K562 (cell line): ENCODE measurements around the gene IKZF4. TPM values are rescaled to one million over a fixed set of nuclear protein-coding genes. Genes with fewer than 3 reads are reported as not detected.

ENCODE experiments used
- FOXP1 ChIP-seq: sonication (generic); formaldehyde crosslinking; IDR thresholded peaks from 2 replicates; pipeline ENCODE4 v1.8.0; 2022; ENCODE audit warnings: mild to moderate bottlenecking, missing genetic modification reagents
- GTF2A2 ChIP-seq: IDR thresholded peaks from 2 replicates; pipeline ENCODE4 v1.6.1; 2016; ENCODE audit warnings: mild to moderate bottlenecking, missing genetic modification characterization, missing compliant biosample characterization
- RBM39 ChIP-seq: fragments of 200-400 bp; formaldehyde crosslinking; optimal IDR thresholded peaks from 2 replicates; pipeline ENCODE3; 2018; ENCODE audit warnings: low read depth, low read length
- SMARCC2 ChIP-seq: fragments of 450-650 bp; IDR thresholded peaks from 2 replicates; pipeline ENCODE4 v1.6.1; 2017; ENCODE audit warnings: antibody characterized with exemption, moderate library complexity, mild to moderate bottlenecking, low read depth
- ZC3H11A ChIP-seq: IDR thresholded peaks from 2 replicates; pipeline ENCODE4 v1.6.1; 2012; ENCODE audit warnings: low read depth, low read length, improper control_type of control experiment
- ZNF445 ChIP-seq: fragments of 250-450 bp; sonication (Bioruptor Pico); IDR thresholded peaks from 2 replicates; pipeline ENCODE4 v1.4.0; 2020; ENCODE audit warnings: low read depth, mild to moderate bottlenecking, moderate library complexity
- ZNF668 ChIP-seq: fragments of 250-450 bp; sonication (Bioruptor Pico); IDR thresholded peaks from 2 replicates; pipeline ENCODE4 v1.8.0; 2022; ENCODE audit warnings: mild to moderate bottlenecking, inconsistent platforms
- polyA plus RNA-seq, 8 experiments: library from polyadenylated mRNA; depleted of rRNA in 4 of 8; stranded (reverse) in 5 of 8; unstranded in 3 of 8; fragments of >200 nt; fragmentation: Nextera tagmentation in 2 of 8; fragmentation: Illumina TruSeq in 1 of 8; extraction: Ambion mirVana in 2 of 8; extraction: Trizol in 1 of 8; gene quantifications; 2 replicates each; pipeline versions ENCODE4 v1.2.1 to v1.2.3, GENCODE V29; 2011 to 2014; ENCODE audit warnings: inconsistent platforms in 1 of 8, missing spikeins in 1 of 8
- total RNA-seq, 7 experiments: library from RNA; depleted of rRNA in 6 of 7; stranded (reverse); fragments of >200 nt in 6 of 7; fragmentation: Illumina TruSeq in 2 of 7; extraction: Trizol in 2 of 7; gene quantifications; 2 replicates each; pipeline versions ENCODE4 v1.2.1 to v1.2.3, GENCODE V29; 2011 to 2021; ENCODE audit warnings: low replicate concordance in 1 of 7
- TF ChIP-seq, protein P1 (sequence below): sonication (generic); formaldehyde crosslinking; IDR thresholded peaks from 2 replicates; pipeline ENCODE4 v1.8.0; 2022; ENCODE audit warnings: mild to moderate bottlenecking, missing genetic modification reagents
- TF ChIP-seq, protein P2 (sequence below): sonication (generic); formaldehyde crosslinking; IDR thresholded peaks from 2 replicates; pipeline ENCODE4 v1.4.0; 2020; ENCODE audit warnings: mild to moderate bottlenecking, missing genetic modification reagents
- TF ChIP-seq, protein P3 (sequence below): fragments of 450-650 bp; IDR thresholded peaks from 2 replicates; pipeline ENCODE4 v1.7.0; 2016; ENCODE audit warnings: borderline replicate concordance
- TF ChIP-seq, protein P4 (sequence below): fragments of 450-650 bp; formaldehyde crosslinking; IDR thresholded peaks from 2 replicates; pipeline ENCODE4 v1.4.0; 2022; ENCODE audit warnings: missing genetic modification characterization
- TF ChIP-seq, protein P5 (sequence below): sonication (generic); formaldehyde crosslinking; IDR thresholded peaks from 2 replicates; pipeline ENCODE4 v1.9.0; 2022; ENCODE audit warnings: mild to moderate bottlenecking, missing genetic modification reagents
- TF ChIP-seq, protein P6 (sequence below): fragments of 450-650 bp; formaldehyde crosslinking; conservative IDR thresholded peaks from 2 replicates; pipeline ENCODE4 v1.4.0; 2022; ENCODE audit warnings: mild to moderate bottlenecking, missing genetic modification characterization
- TF ChIP-seq, protein P7 (sequence below): sonication (generic); formaldehyde crosslinking; IDR thresholded peaks from 2 replicates; pipeline ENCODE4 v1.8.0; 2022; ENCODE audit warnings: mild to moderate bottlenecking, missing genetic modification reagents
- TF ChIP-seq, protein P8 (sequence below): fragments of 250-450 bp; sonication (Bioruptor Pico); IDR thresholded peaks from 2 replicates; pipeline ENCODE4 v1.5.0; 2021
- TF ChIP-seq, protein P9 (sequence below): sonication (generic); formaldehyde crosslinking; IDR thresholded peaks from 2 replicates; pipeline ENCODE4 v1.9.0; 2022; ENCODE audit warnings: mild to moderate bottlenecking, missing genetic modification reagents

IKZF4 gene
- total and polyA plus RNA-seq, 9 of the 15 experiments (the other 6 are each of a cell fraction or from before 2014, with no cell fraction given): 1.9 to 16.3 (median 3.6) TPM

DNA sequence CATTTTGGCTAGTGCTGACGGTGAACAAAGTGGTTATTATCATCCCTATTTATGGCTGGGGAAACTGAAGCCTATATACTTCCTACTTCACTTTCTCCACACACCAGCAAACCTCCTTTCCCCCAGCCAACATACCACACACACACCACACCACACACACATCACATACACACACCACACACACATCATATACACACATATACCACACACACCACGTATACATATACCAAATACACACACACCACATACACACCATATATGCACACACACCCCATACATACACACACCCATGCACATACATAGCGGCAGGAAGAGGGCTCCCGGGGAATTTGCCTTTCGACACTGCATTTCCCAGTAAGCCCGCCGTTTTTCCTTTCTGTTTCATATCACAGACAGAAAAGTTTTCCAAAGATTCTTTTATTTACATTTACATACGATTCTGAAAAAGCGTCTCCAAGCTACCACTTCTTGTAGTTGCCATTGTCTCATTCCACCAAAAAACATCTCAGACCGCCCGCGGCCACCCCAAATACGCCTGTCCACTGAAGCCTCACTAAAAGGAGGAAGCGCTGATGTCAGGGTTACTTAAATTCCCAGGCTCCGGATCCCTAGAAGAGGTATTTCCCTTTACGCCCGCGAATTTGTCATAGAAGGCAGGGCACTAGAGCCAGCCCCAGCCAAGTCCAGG is 47.8 kb upstream of the IKZF4 start (continued):
- TF ChIP-seq, protein P1, sequence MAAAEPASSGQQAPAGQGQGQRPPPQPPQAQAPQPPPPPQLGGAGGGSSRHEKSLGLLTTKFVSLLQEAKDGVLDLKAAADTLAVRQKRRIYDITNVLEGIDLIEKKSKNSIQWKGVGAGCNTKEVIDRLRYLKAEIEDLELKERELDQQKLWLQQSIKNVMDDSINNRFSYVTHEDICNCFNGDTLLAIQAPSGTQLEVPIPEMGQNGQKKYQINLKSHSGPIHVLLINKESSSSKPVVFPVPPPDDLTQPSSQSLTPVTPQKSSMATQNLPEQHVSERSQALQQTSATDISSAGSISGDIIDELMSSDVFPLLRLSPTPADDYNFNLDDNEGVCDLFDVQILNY (CRISPR knock-in tag): no peak
- TF ChIP-seq, protein P2, sequence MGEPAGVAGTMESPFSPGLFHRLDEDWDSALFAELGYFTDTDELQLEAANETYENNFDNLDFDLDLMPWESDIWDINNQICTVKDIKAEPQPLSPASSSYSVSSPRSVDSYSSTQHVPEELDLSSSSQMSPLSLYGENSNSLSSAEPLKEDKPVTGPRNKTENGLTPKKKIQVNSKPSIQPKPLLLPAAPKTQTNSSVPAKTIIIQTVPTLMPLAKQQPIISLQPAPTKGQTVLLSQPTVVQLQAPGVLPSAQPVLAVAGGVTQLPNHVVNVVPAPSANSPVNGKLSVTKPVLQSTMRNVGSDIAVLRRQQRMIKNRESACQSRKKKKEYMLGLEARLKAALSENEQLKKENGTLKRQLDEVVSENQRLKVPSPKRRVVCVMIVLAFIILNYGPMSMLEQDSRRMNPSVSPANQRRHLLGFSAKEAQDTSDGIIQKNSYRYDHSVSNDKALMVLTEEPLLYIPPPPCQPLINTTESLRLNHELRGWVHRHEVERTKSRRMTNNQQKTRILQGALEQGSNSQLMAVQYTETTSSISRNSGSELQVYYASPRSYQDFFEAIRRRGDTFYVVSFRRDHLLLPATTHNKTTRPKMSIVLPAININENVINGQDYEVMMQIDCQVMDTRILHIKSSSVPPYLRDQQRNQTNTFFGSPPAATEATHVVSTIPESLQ (CRISPR knock-in tag): no peak
- TF ChIP-seq, protein P3, sequence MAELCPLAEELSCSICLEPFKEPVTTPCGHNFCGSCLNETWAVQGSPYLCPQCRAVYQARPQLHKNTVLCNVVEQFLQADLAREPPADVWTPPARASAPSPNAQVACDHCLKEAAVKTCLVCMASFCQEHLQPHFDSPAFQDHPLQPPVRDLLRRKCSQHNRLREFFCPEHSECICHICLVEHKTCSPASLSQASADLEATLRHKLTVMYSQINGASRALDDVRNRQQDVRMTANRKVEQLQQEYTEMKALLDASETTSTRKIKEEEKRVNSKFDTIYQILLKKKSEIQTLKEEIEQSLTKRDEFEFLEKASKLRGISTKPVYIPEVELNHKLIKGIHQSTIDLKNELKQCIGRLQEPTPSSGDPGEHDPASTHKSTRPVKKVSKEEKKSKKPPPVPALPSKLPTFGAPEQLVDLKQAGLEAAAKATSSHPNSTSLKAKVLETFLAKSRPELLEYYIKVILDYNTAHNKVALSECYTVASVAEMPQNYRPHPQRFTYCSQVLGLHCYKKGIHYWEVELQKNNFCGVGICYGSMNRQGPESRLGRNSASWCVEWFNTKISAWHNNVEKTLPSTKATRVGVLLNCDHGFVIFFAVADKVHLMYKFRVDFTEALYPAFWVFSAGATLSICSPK: peak; percentile 97; the same call in 1 of the 2 replicates
- TF ChIP-seq ZNF668 (no peak), ZC3H11A (no peak), FOXP1 (CRISPR knock-in tag) (no peak), RBM39 (no peak), ZNF445 (CRISPR knock-in tag) (no peak), SMARCC2 (peak; percentile 70; the same call in 1 of the 2 replicates), GTF2A2 (no peak)
- TF ChIP-seq, protein P4, sequence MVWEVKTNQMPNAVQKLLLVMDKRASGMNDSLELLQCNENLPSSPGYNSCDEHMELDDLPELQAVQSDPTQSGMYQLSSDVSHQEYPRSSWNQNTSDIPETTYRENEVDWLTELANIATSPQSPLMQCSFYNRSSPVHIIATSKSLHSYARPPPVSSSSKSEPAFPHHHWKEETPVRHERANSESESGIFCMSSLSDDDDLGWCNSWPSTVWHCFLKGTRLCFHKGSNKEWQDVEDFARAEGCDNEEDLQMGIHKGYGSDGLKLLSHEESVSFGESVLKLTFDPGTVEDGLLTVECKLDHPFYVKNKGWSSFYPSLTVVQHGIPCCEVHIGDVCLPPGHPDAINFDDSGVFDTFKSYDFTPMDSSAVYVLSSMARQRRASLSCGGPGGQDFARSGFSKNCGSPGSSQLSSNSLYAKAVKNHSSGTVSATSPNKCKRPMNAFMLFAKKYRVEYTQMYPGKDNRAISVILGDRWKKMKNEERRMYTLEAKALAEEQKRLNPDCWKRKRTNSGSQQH: peak; percentile 96
- TF ChIP-seq, protein P5, sequence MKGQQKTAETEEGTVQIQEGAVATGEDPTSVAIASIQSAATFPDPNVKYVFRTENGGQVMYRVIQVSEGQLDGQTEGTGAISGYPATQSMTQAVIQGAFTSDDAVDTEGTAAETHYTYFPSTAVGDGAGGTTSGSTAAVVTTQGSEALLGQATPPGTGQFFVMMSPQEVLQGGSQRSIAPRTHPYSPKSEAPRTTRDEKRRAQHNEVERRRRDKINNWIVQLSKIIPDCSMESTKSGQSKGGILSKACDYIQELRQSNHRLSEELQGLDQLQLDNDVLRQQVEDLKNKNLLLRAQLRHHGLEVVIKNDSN (CRISPR knock-in tag): no peak
- TF ChIP-seq, protein P6, sequence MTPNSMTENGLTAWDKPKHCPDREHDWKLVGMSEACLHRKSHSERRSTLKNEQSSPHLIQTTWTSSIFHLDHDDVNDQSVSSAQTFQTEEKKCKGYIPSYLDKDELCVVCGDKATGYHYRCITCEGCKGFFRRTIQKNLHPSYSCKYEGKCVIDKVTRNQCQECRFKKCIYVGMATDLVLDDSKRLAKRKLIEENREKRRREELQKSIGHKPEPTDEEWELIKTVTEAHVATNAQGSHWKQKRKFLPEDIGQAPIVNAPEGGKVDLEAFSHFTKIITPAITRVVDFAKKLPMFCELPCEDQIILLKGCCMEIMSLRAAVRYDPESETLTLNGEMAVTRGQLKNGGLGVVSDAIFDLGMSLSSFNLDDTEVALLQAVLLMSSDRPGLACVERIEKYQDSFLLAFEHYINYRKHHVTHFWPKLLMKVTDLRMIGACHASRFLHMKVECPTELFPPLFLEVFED (CRISPR knock-in tag): peak; percentile 97
- TF ChIP-seq, protein P7, sequence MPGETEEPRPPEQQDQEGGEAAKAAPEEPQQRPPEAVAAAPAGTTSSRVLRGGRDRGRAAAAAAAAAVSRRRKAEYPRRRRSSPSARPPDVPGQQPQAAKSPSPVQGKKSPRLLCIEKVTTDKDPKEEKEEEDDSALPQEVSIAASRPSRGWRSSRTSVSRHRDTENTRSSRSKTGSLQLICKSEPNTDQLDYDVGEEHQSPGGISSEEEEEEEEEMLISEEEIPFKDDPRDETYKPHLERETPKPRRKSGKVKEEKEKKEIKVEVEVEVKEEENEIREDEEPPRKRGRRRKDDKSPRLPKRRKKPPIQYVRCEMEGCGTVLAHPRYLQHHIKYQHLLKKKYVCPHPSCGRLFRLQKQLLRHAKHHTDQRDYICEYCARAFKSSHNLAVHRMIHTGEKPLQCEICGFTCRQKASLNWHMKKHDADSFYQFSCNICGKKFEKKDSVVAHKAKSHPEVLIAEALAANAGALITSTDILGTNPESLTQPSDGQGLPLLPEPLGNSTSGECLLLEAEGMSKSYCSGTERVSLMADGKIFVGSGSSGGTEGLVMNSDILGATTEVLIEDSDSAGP: no peak
- TF ChIP-seq, protein P8, sequence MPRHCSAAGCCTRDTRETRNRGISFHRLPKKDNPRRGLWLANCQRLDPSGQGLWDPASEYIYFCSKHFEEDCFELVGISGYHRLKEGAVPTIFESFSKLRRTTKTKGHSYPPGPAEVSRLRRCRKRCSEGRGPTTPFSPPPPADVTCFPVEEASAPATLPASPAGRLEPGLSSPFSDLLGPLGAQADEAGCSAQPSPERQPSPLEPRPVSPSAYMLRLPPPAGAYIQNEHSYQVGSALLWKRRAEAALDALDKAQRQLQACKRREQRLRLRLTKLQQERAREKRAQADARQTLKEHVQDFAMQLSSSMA (CRISPR knock-in tag): no peak
- TF ChIP-seq, protein P9, sequence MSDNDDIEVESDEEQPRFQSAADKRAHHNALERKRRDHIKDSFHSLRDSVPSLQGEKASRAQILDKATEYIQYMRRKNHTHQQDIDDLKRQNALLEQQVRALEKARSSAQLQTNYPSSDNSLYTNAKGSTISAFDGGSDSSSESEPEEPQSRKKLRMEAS: no peak
